DOHH2 (cell line): ENCODE data around the gene HTR7.

Source experiments
- H3F3A ChIP-seq: fragments of 200-600 bp; sonication (generic), shearing (Covaris generic); 2 replicates; pipeline ENCODE4 v1.6.0; 2016; ENCODE audit warnings: antibody characterized with exemption, mild to moderate bottlenecking; ENCODE audit not compliant: control insufficient read depth, insufficient read depth
- H3K27ac ChIP-seq: fragments of 200-600 bp; sonication (generic); 2 replicates; pipeline ENCODE4 v1.5.1; 2014; ENCODE audit warnings: low read depth, mild to moderate bottlenecking, low read length, moderate library complexity
- H3K27me3 ChIP-seq: fragments of 200-600 bp; sonication (generic); 2 replicates; pipeline ENCODE4 v1.6.1; 2014; ENCODE audit warnings: mild to moderate bottlenecking, low read length, mixed read lengths; ENCODE audit not compliant: control insufficient read depth
- H3K36me3 ChIP-seq: fragments of 200-600 bp; sonication (generic); 2 replicates; pipeline ENCODE4 v1.6.1; 2014; ENCODE audit warnings: mild to moderate bottlenecking, low read length, moderate library complexity, mixed read lengths; ENCODE audit not compliant: control insufficient read depth
- H3K4me1 ChIP-seq: fragments of 200-600 bp; sonication (generic); 2 replicates; pipeline ENCODE4 v1.6.1; 2014; ENCODE audit warnings: mild to moderate bottlenecking, low read length, mixed read lengths; ENCODE audit not compliant: control insufficient read depth
- H3K4me2 ChIP-seq: fragments of 200-600 bp; sonication (generic); 2 replicates; pipeline ENCODE4 v1.6.0; 2014; ENCODE audit warnings: mild to moderate bottlenecking, low read length, moderate library complexity
- H3K4me3 ChIP-seq: fragments of 200-600 bp; sonication (generic); 2 replicates; pipeline ENCODE4 v1.5.1; 2014; ENCODE audit warnings: mild to moderate bottlenecking, low read length, mixed read lengths
- H3K79me2 ChIP-seq: fragments of 200-600 bp; sonication (generic); 2 replicates; pipeline ENCODE4 v1.6.1; 2014; ENCODE audit warnings: mild to moderate bottlenecking, low read length, mixed read lengths; ENCODE audit not compliant: control insufficient read depth
- H3K9me2 ChIP-seq: fragments of 200-600 bp; sonication (generic); replicated peaks from 2 replicates; pipeline ENCODE4 v1.6.1; 2014; ENCODE audit warnings: mild to moderate bottlenecking, low read length, mixed read lengths; ENCODE audit not compliant: control insufficient read depth
- H3K9me3 ChIP-seq: fragments of 200-600 bp; sonication (generic); 2 replicates; pipeline ENCODE4 v1.6.1; 2014; ENCODE audit warnings: antibody characterized with exemption, low read length, mixed read lengths; ENCODE audit not compliant: control insufficient read depth, insufficient read depth
- H4K20me1 ChIP-seq: fragments of 200-600 bp; sonication (generic); 2 replicates; pipeline ENCODE4 v1.6.0; 2014; ENCODE audit warnings: low read depth, mild to moderate bottlenecking, antibody characterized with exemption, low read length, moderate library complexity; ENCODE audit not compliant: control insufficient read depth, insufficient read depth
- CTCF ChIP-seq: fragments of 200-600 bp; sonication (generic); IDR thresholded peaks from one replicate; pipeline ENCODE4 v1.5.1; 2014; ENCODE audit warnings: antibody characterized with exemption, mild to moderate bottlenecking, low read depth, low read length; ENCODE audit not compliant: poor library complexity, severe bottlenecking
- EZH2phosphoT487 ChIP-seq: fragments of 200-600 bp; sonication (generic); IDR thresholded peaks from 2 replicates; pipeline ENCODE4 v1.6.1; 2017; ENCODE audit warnings: borderline replicate concordance, mild to moderate bottlenecking, antibody characterized with exemption, low read length, moderate library complexity, mixed read lengths

Gene HTR7

DNA sequence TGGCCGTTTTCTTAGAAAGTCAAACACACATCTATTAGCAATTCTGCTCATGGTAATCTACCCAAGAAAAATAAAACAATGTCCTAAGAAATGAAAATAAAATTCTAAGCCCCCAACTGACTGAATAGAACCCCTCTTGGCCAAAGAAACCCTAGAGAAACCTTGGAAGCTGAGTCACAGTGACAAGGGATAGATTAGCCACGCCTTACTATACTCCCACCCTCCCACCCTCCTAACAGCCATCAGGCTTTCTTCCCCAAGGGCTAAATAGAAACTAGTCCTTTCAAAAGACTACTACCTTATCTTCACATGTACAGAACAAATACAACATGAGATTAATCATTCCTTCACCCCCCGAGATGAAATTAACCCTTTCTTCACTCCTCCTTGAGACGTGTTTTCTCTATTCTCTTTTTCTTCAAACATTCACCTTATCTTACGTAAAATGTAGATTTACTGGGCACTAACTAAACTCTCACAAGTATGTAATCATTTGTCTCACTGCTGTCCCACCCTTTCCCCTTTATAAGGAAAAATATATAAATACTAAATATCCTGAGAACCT lies 57.5 kb downstream of the HTR7 start:
- TF ChIP-seq EZH2phosphoT487 (no peak), CTCF (no peak)

GRCh38 chr10:90799172-90799571 lies 58.7 kb downstream of the HTR7 start:
- TF ChIP-seq EZH2phosphoT487 (no peak), CTCF (no peak)
- Histone ChIP-seq H3K9me3 (no peaks in the 10 kb centered on the region), H4K20me1 (no peaks in the 10 kb centered on the region), H3K4me2 (no peak overlapping the region), H3K4me1 (no peaks in the 10 kb centered on the region), H3K27ac (no peak overlapping the region), H3K4me3 (no peak overlapping the region), H3K36me3 (no peaks in the 10 kb centered on the region), H3K9me2 (no peaks in the 10 kb centered on the region), H3K79me2 (no peaks in the 10 kb centered on the region), H3K27me3 (no peaks in the 10 kb centered on the region), H3F3A (no peaks in the 10 kb centered on the region)

More for the DNA sequence above, 57.5 kb downstream of the HTR7 start:
- H3K79me2 ChIP-seq = no peaks in the 10 kb centered on the region
- no peaks in the 10 kb centered on the region for H3K9me2 ChIP-seq
- no peaks in the 10 kb centered on the region for H3K27me3 ChIP-seq
- no peaks in the 10 kb centered on the region for H3K36me3 ChIP-seq
- no peaks in the 10 kb centered on the region for H4K20me1 ChIP-seq
- H3F3A ChIP-seq = no peaks in the 10 kb centered on the region
- H3K27ac ChIP-seq = no peak overlapping the region
- H3K4me1 ChIP-seq = no peaks in the 10 kb centered on the region
- no peak overlapping the region for H3K4me3 ChIP-seq
- no peak overlapping the region for H3K4me2 ChIP-seq
- no peaks in the 10 kb centered on the region for H3K9me3 ChIP-seq

DNA sequence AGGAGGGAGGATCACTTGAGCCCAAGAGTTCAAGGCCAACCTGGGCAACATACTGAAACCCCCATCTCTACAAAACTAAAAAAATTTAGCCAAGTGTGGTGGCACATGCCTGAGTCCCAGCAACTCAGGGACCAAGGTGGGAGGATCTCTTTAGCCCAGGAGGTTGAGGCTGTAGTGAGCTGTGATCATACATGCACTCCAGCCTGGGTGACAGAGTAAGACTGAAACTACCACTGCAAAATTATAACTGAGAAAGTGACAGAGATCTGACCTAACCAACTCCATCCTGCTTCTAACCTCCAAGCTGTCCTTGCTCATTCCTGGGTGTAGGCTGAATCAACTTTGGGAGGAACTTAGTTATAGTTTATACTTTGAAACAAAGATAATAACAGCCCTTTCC lies 59.4 kb downstream of the HTR7 start:
- no peaks in the 10 kb centered on the region for H4K20me1 ChIP-seq
- no peak overlapping the region for H3K27ac ChIP-seq
- no peaks in the 10 kb centered on the region for H3K79me2 ChIP-seq
- TF ChIP-seq CTCF = no peak
- H3K4me3 ChIP-seq = no peak overlapping the region
- H3K27me3 ChIP-seq = no peaks in the 10 kb centered on the region
- no peak overlapping the region for H3K4me2 ChIP-seq
- H3K9me2 ChIP-seq = no peaks in the 10 kb centered on the region
- H3K9me3 ChIP-seq = no peaks in the 10 kb centered on the region
- no peaks in the 10 kb centered on the region for H3K4me1 ChIP-seq
- H3F3A ChIP-seq = no peaks in the 10 kb centered on the region
- no peaks in the 10 kb centered on the region for H3K36me3 ChIP-seq
